Glutamatergic neuron (in vitro differentiated cells): Measurements from ENCODE around the gene DBI. TPM values are rescaled to one million over a fixed set of nuclear protein-coding genes. Genes with fewer than 3 reads are reported as not detected.

Experiments used
- DNase-seq: peaks from one replicate; pipeline ENCODE4 v3.0.0; 2022
- H3K27ac Mint-ChIP-seq: one replicate; pipeline ENCODE4 v1.8.0; 2020; ENCODE audit warnings: mild to moderate bottlenecking, mixed read lengths, inconsistent platforms; ENCODE audit not compliant: unreplicated experiment
- H3K27me3 Mint-ChIP-seq: one replicate; pipeline ENCODE4 v1.8.0; 2020; ENCODE audit warnings: mild to moderate bottlenecking, moderate library complexity, mixed read lengths, inconsistent platforms; ENCODE audit not compliant: unreplicated experiment
- H3K36me3 Mint-ChIP-seq: one replicate; pipeline ENCODE4 v1.8.0; 2020; ENCODE audit warnings: mild to moderate bottlenecking, mixed read lengths, inconsistent platforms; ENCODE audit not compliant: unreplicated experiment
- H3K4me1 Mint-ChIP-seq: one replicate; pipeline ENCODE4 v1.8.0; 2020; ENCODE audit warnings: mild to moderate bottlenecking, low read depth, mixed read lengths, inconsistent platforms; ENCODE audit not compliant: unreplicated experiment
- H3K4me3 Mint-ChIP-seq: one replicate; pipeline ENCODE4 v1.8.0; 2020; ENCODE audit warnings: mild to moderate bottlenecking, mixed read lengths, inconsistent platforms; ENCODE audit not compliant: unreplicated experiment
- H3K9me3 Mint-ChIP-seq: one replicate; pipeline ENCODE4 v1.8.0; 2020; ENCODE audit warnings: mild to moderate bottlenecking, moderate library complexity, mixed read lengths, inconsistent platforms; ENCODE audit not compliant: unreplicated experiment
- CTCF ChIP-seq: fragments of 200-600 bp; sonication (generic); IDR thresholded peaks from one replicate; pipeline ENCODE4 v1.5.0; 2021; ENCODE audit not compliant: partially characterized antibody, unreplicated experiment
- total RNA-seq: library from RNA; stranded (reverse); fragmentation: NEBNext Ultra II Directional; extraction: Animal tissue kit (Norgen Biotek cat#: 25700); gene quantifications from one replicate; pipeline ENCODE4 v1.2.1, GENCODE V29; 2021; ENCODE audit not compliant: unreplicated experiment

DBI gene
- total RNA-seq, 1 donor from 2014 or later: 134 TPM

GRCh38 chr2:119416299-119416923 lies 49.6 kb downstream of the DBI start:
- TF ChIP-seq CTCF: no peak
- Mint-ChIP-seq H3K4me3 (no peak overlapping the region), H3K27ac (no peak overlapping the region), H3K27me3 (peaks cover 3% of the 10 kb centered on the region), H3K4me1 (no peaks in the 10 kb centered on the region), H3K9me3 (peaks cover 3% of the 10 kb centered on the region), H3K36me3 (no peaks in the 10 kb centered on the region)
- DNase-seq: no peak

- TF ChIP-seq CTCF: no peak
- H3K4me1 Mint-ChIP-seq: peaks cover 3% of the 10 kb centered on the region
- peaks cover 5% of the 10 kb centered on the region for H3K9me3 Mint-ChIP-seq
- no peaks in the 10 kb centered on the region for H3K36me3 Mint-ChIP-seq
- no peak for DNase-seq
- no peak overlapping the region for H3K27ac Mint-ChIP-seq
- H3K4me3 Mint-ChIP-seq: no peak overlapping the region
- H3K27me3 Mint-ChIP-seq: peaks cover 3% of the 10 kb centered on the region
Measured at GRCh38 chr2:119417908-119418307, 51.1 kb downstream of the DBI start.

GRCh38 chr2:119419065-119419464 lies 52.3 kb downstream of the DBI start:
- H3K4me1 Mint-ChIP-seq: peaks cover 5% of the 10 kb centered on the region
- no peak overlapping the region for H3K27ac Mint-ChIP-seq
- no peak for DNase-seq
- H3K36me3 Mint-ChIP-seq: no peaks in the 10 kb centered on the region
- H3K27me3 Mint-ChIP-seq: peaks cover 5% of the 10 kb centered on the region
- TF ChIP-seq CTCF: no peak
- H3K9me3 Mint-ChIP-seq: peaks cover 5% of the 10 kb centered on the region
- no peak overlapping the region for H3K4me3 Mint-ChIP-seq

- Mint-ChIP-seq H3K36me3 (no peaks in the 10 kb centered on the region), H3K27ac (no peak overlapping the region), H3K4me3 (no peak overlapping the region), H3K27me3 (peaks cover 5% of the 10 kb centered on the region), H3K4me1 (peaks cover 5% of the 10 kb centered on the region), H3K9me3 (peaks cover 5% of the 10 kb centered on the region)
- no peak for TF ChIP-seq CTCF
- no peak for DNase-seq
Measured at GRCh38 chr2:119419803-119420508, 53.2 kb downstream of the DBI start.

- Mint-ChIP-seq H3K27ac (no peak overlapping the region), H3K36me3 (no peaks in the 10 kb centered on the region), H3K4me3 (no peak overlapping the region), H3K27me3 (peaks cover 5% of the 10 kb centered on the region), H3K9me3 (peaks cover 5% of the 10 kb centered on the region), H3K4me1 (peaks cover 5% of the 10 kb centered on the region)
- DNase-seq: no peak
- no peak for TF ChIP-seq CTCF
Measured at GRCh38 chr2:119421304-119421703, 54.5 kb downstream of the DBI start.
